Activated CD4-positive, alpha-beta T cell treated with anti-CD3 and anti-CD28 coated beads, Interleukin-2, amount 50 U/mL, for 24 hours (primary cell): ENCODE measurements around the gene PHIP.

ENCODE experiments used
- DNase-seq, 2 donors: peaks; one replicate each; pipeline ENCODE4 v3.0.0-alpha.2; 2020; ENCODE audit warnings: low read depth in 1 of 2, low spot score in 1 of 2

The PHIP gene

GRCh38 chr6:79011940-79012339 is 66.1 kb downstream of the PHIP start:
- DNase-seq, result no peak

- DNase-seq, result no peak
Observed at GRCh38 chr6:79010422-79010821, 67.6 kb downstream of the PHIP start.

GRCh38 chr6:79009819-79010218 is 68.2 kb downstream of the PHIP start:
- no peak for DNase-seq

GRCh38 chr6:79005497-79005896 is 72.6 kb downstream of the PHIP start:
- no peak for DNase-seq

- DNase-seq, result no peak
Observed at GRCh38 chr6:79005024-79005423, 73.0 kb downstream of the PHIP start.

- DNase-seq, result no peak
Observed at GRCh38 chr6:79004239-79004638, 73.8 kb downstream of the PHIP start.

GRCh38 chr6:79001415-79001814 is 76.6 kb downstream of the PHIP start:
- no peak for DNase-seq

- DNase-seq, result no peak
Observed at GRCh38 chr6:78999737-79000136, 78.3 kb downstream of the PHIP start.

GRCh38 chr6:78995946-78996345 is 82.1 kb downstream of the PHIP start:
- no peak for DNase-seq

GRCh38 chr6:78995346-78995745 is 82.7 kb downstream of the PHIP start:
- DNase-seq, result no peak

- DNase-seq, result no peak
Observed at GRCh38 chr6:78993955-78994354, 84.1 kb downstream of the PHIP start.

GRCh38 chr6:78989191-78989590 is 88.9 kb downstream of the PHIP start:
- no peak for DNase-seq

GRCh38 chr6:78986161-78986560 is 91.9 kb downstream of the PHIP start:
- DNase-seq, result no peak

- DNase-seq, result no peak
Observed at GRCh38 chr6:78984225-78984950, 93.7 kb downstream of the PHIP start.

- no peak for DNase-seq
Observed at GRCh38 chr6:78967191-78967590, 110.9 kb downstream of the PHIP start.

GRCh38 chr6:78966542-78966941 is 111.5 kb downstream of the PHIP start:
- DNase-seq, result no peak

GRCh38 chr6:78962448-78962847 is 115.6 kb downstream of the PHIP start:
- no peak for DNase-seq

- DNase-seq, result no peak
Observed at GRCh38 chr6:78954740-78955139, 123.3 kb downstream of the PHIP start.

- DNase-seq, result no peak
Observed at GRCh38 chr6:78953798-78954197, 124.3 kb downstream of the PHIP start.

- DNase-seq, result no peak
Observed at GRCh38 chr6:78952362-78952761, 125.7 kb downstream of the PHIP start.

GRCh38 chr6:78948785-78949184 is 129.3 kb downstream of the PHIP start:
- DNase-seq, result no peak

GRCh38 chr6:78947962-78948361 is 130.1 kb downstream of the PHIP start:
- no peak for DNase-seq

GRCh38 chr6:78947529-78947928 is 130.5 kb downstream of the PHIP start:
- no peak for DNase-seq
